Naive thymus-derived CD4-positive, alpha-beta T cell (primary cell): Measurements from ENCODE around the gene TAF9B. TPM values are rescaled to one million over a fixed set of nuclear protein-coding genes. Genes with fewer than 3 reads are reported as not detected.

Experiments used
- ATAC-seq: fragments of 150-1000 bp; cut with Tn5 transposase; 2 replicates; pipeline ENCODE4 v1.10.0; 2021; ENCODE audit warnings: mild to moderate bottlenecking, moderate library complexity
- CTCF ChIA-PET: fragments of 350-600 bp; sonication (Branson Sonifier 250); formaldehyde crosslinking; loops from one replicate; lab custom pipeline; 2021; ENCODE audit warnings: antibody characterized with exemption; lab: Charles Lee
- POLR2A ChIA-PET: fragments of 350-600 bp; sonication (Branson Sonifier 250); formaldehyde crosslinking; loops from one replicate; lab custom pipeline; 2021; ENCODE audit warnings: antibody characterized with exemption, inconsistent platforms; lab: Charles Lee
- DNase-seq, 9 donors: peaks; one replicate each; pipeline versions ENCODE4 v3.0.0 to v3.0.0-alpha.2; 2020 to 2022; ENCODE audit warnings: mixed read lengths in 1 of 9
- H3K27ac ChIP-seq: one replicate; pipeline ENCODE4 v1.7.0; 2013; ENCODE audit warnings: mild to moderate bottlenecking, low read depth, low read length, moderate library complexity
- H3K27me3 ChIP-seq, 2 donors: one replicate each; pipeline ENCODE4 v1.7.0; 2013; ENCODE audit warnings: low read length in 2 of 2, mild to moderate bottlenecking in 2 of 2, moderate library complexity in 2 of 2; ENCODE audit not compliant: control insufficient read depth in 2 of 2, insufficient read depth in 2 of 2
- H3K36me3 ChIP-seq, 3 experiments: 1 replicate in 2 of 3; 2 replicates in 1 of 3; pipeline ENCODE4 v1.7.0; 2013; ENCODE audit warnings: low read length in 3 of 3, mild to moderate bottlenecking in 3 of 3, moderate library complexity in 1 of 3; ENCODE audit not compliant: insufficient read depth in 3 of 3, control insufficient read depth in 2 of 3
- H3K4me1 ChIP-seq, 2 donors: one replicate each; pipeline ENCODE4 v1.7.0; 2013; ENCODE audit warnings: low read length in 2 of 2, mild to moderate bottlenecking in 2 of 2, moderate library complexity in 1 of 2; ENCODE audit not compliant: control insufficient read depth in 2 of 2, insufficient read depth in 2 of 2
- H3K4me3 ChIP-seq: 2 replicates; pipeline ENCODE4 v1.7.0; 2013; ENCODE audit warnings: mild to moderate bottlenecking, low read length
- H3K9me3 ChIP-seq, 3 experiments: 1 replicate in 2 of 3; 2 replicates in 1 of 3; pipeline ENCODE4 v1.7.0; 2013; ENCODE audit warnings: low read length in 3 of 3; ENCODE audit not compliant: control insufficient read depth in 2 of 3
- H3K27ac Mint-ChIP-seq, 9 donors: one replicate each; pipeline ENCODE4 v1.8.0; 2020 to 2022; ENCODE audit warnings: mixed read lengths in 9 of 9, mild to moderate bottlenecking in 8 of 9, moderate library complexity in 5 of 9, inconsistent platforms in 2 of 9
- H3K27me3 Mint-ChIP-seq, 5 donors: one replicate each; pipeline ENCODE4 v1.8.0; 2021 to 2022; ENCODE audit warnings: mixed read lengths in 5 of 5, mild to moderate bottlenecking in 1 of 5
- H3K36me3 Mint-ChIP-seq, 5 donors: one replicate each; pipeline ENCODE4 v1.8.0; 2020 to 2022; ENCODE audit warnings: mixed read lengths in 5 of 5, mild to moderate bottlenecking in 3 of 5, inconsistent platforms in 1 of 5
- H3K4me1 Mint-ChIP-seq, 7 donors: one replicate each; pipeline ENCODE4 v1.8.0; 2020 to 2022; ENCODE audit warnings: mixed read lengths in 7 of 7, mild to moderate bottlenecking in 3 of 7, inconsistent platforms in 1 of 7
- H3K4me3 Mint-ChIP-seq, 10 donors: one replicate each; pipeline ENCODE4 v1.8.0; 2020 to 2022; ENCODE audit warnings: mild to moderate bottlenecking in 10 of 10, mixed read lengths in 10 of 10, moderate library complexity in 6 of 10, inconsistent platforms in 2 of 10
- H3K9me3 Mint-ChIP-seq, 11 donors: one replicate each; pipeline ENCODE4 v1.8.0; 2020 to 2022; ENCODE audit warnings: mixed read lengths in 11 of 11, mild to moderate bottlenecking in 4 of 11, inconsistent platforms in 1 of 11, moderate library complexity in 1 of 11
- intact Hi-C, 2 donors: fragments of 100-400 bp; cut with micrococcal nuclease; formaldehyde crosslinking; loops; one replicate each; pipeline ENCODE4 v1.15.1; 2023
- polyA plus RNA-seq, 2 donors: library from polyadenylated mRNA; unstranded; fragments of 300-500 nt; fragmentation: Illumina TruSeq; gene quantifications; one replicate each; pipeline ENCODE4 v1.2.3, GENCODE V29; 2021
- total RNA-seq, 6 experiments: library from RNA in 5 of 6; stranded (reverse) in 5 of 6; gene quantifications; 1 replicate in 5 of 6; 2 replicates in 1 of 6; pipeline ENCODE4 v1.2.3 and lab custom pipeline; 2021 to 2026

Gene TAF9B
- total and polyA plus RNA-seq, 7 experiments from 2014 or later, result 10.4 to 29.3 (median 19.4) TPM

GRCh38 chrX:78123190-78123589, 16.3 kb downstream of the TAF9B start:
- H3K4me3 Mint-ChIP-seq, result no peak overlapping the region
- Histone ChIP-seq H3K36me3 (peaks cover 8 to 72% (median 14%) of the 10 kb centered on the region in 3 experiments), H3K4me1 (peaks cover 0 to 4% of the 10 kb centered on the region in 2 donors), H3K4me3 (no peak overlapping the region), H3K27me3 (no peaks in the 10 kb centered on the region), H3K27ac (no peak overlapping the region), H3K9me3 (no peaks in the 10 kb centered on the region)
- peak overlapping the region; percentile 13 to 72 (median 58) for H3K27ac Mint-ChIP-seq
- peaks cover 9 to 40% (median 25%) of the 10 kb centered on the region in 7 donors for H3K4me1 Mint-ChIP-seq
- POLR2A ChIA-PET, result no interaction called here
- H3K36me3 Mint-ChIP-seq, result peaks cover 0 to 35% (median 19%) of the 10 kb centered on the region in 5 donors
- ATAC-seq, result no peak
- H3K9me3 Mint-ChIP-seq, result no peaks in the 10 kb centered on the region
- H3K27me3 Mint-ChIP-seq, result no peaks in the 10 kb centered on the region
- CTCF ChIA-PET, result no interaction called here
- DNase-seq, result no peak
- intact Hi-C loops, result loop anchor here in 1 of 2 donors (10.0 kb wide), 1 partner anchor 1292 kb away; no protein-coding TSS in a partner anchor

GRCh38 chrX:78119521-78120227, 19.8 kb downstream of the TAF9B start:
- H3K27me3 ChIP-seq, result no peaks in the 10 kb centered on the region
- DNase-seq (no peak), ATAC-seq (peak; percentile 45)
- H3K4me3 ChIP-seq, result no peak overlapping the region
- Mint-ChIP-seq H3K36me3 (peaks cover 7 to 54% (median 24%) of the 10 kb centered on the region in 5 donors), H3K27me3 (no peaks in the 10 kb centered on the region), H3K27ac (peak overlapping the region in 6 of 9 donors; percentile 11 to 84 (median 28)), H3K9me3 (no peaks in the 10 kb centered on the region), H3K4me1 (peaks cover 26 to 70% (median 56%) of the 10 kb centered on the region in 7 donors), H3K4me3 (peak overlapping the region in 1 of 10 donors; percentile 12)
- H3K4me1 ChIP-seq, result peaks cover 0 to 25% of the 10 kb centered on the region in 2 donors
- H3K9me3 ChIP-seq, result no peaks in the 10 kb centered on the region
- ChIA-PET POLR2A (no interaction called here), CTCF (interaction anchor here (1.0 kb wide), 1 partner anchor 12 kb away, joined by 5 read pairs; no protein-coding TSS in a partner anchor)
- peaks cover 18 to 71% (median 31%) of the 10 kb centered on the region in 3 experiments for H3K36me3 ChIP-seq
- intact Hi-C loops, result loop anchor here in 1 of 2 donors (2.0 to 10.0 kb wide), 2 partner anchors 15 to 1295 kb away; partner anchors contain the start of gene PGK1
- H3K27ac ChIP-seq, result peak overlapping the region; percentile 27

DNA sequence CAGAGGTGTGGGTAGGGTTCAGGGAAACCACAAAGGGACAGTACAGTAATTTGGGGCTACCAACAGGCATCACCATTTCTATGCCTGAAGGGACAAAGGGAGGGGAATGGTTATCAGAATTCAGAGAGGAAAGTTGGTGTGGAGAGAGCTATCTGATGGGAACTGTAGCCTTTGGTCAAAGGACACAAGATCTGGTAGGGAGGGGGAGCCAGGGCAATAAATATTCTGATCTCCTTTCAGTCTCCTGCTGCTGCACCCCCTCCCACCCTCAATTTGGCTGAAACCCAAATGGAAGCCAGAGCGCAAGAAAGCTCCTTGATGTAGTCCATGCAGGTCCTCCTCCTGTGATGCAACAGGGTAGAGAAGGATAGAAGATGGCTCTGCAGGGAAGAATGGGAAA, 20.8 kb downstream of the TAF9B start:
- Histone ChIP-seq H3K9me3 (no peaks in the 10 kb centered on the region), H3K27me3 (no peaks in the 10 kb centered on the region), H3K36me3 (peaks cover 18 to 77% (median 31%) of the 10 kb centered on the region in 3 experiments), H3K27ac (no peak overlapping the region), H3K4me1 (peaks cover 0 to 25% of the 10 kb centered on the region in 2 donors), H3K4me3 (no peak overlapping the region)
- peaks cover 26 to 71% (median 59%) of the 10 kb centered on the region in 7 donors for H3K4me1 Mint-ChIP-seq
- ChIA-PET CTCF (no interaction called here), POLR2A (no interaction called here)
- DNase-seq (no peak), ATAC-seq (no peak)
- H3K36me3 Mint-ChIP-seq, result peaks cover 7 to 51% (median 24%) of the 10 kb centered on the region in 5 donors
- peak overlapping the region in 1 of 10 donors; percentile 47 for H3K4me3 Mint-ChIP-seq
- intact Hi-C loops, result no loop called here
- peak overlapping the region in 7 of 9 donors; percentile 11 to 72 (median 39) for H3K27ac Mint-ChIP-seq
- no peaks in the 10 kb centered on the region for H3K9me3 Mint-ChIP-seq
- no peaks in the 10 kb centered on the region for H3K27me3 Mint-ChIP-seq

GRCh38 chrX:78116766-78117165, 22.7 kb downstream of the TAF9B start:
- ChIA-PET POLR2A (interaction anchor here (2.0 kb wide), 1 partner anchor 12 kb away, joined by 8 read pairs; the partner anchor contains the start of gene PGK1), CTCF (interaction anchor here (1.2 kb wide), 1 partner anchor 218 kb away, joined by 3 read pairs; the partner anchor contains the start of gene COX7B)
- H3K9me3 ChIP-seq, result no peaks in the 10 kb centered on the region
- peak overlapping the region; percentile 29 for H3K27ac ChIP-seq
- H3K4me1 ChIP-seq, result peaks cover 2 to 25% of the 10 kb centered on the region in 2 donors
- Mint-ChIP-seq H3K4me1 (peaks cover 20 to 84% (median 64%) of the 10 kb centered on the region in 7 donors), H3K9me3 (no peaks in the 10 kb centered on the region), H3K27me3 (no peaks in the 10 kb centered on the region), H3K4me3 (peak overlapping the region in 5 of 10 donors; percentile 11 to 61 (median 46)), H3K27ac (peak overlapping the region; percentile 3 to 92 (median 68)), H3K36me3 (peaks cover 7 to 50% (median 15%) of the 10 kb centered on the region in 5 donors)
- intact Hi-C loops, result no loop called here
- H3K27me3 ChIP-seq, result no peaks in the 10 kb centered on the region
- ATAC-seq (no peak), DNase-seq (no peak)
- peaks cover 16 to 73% (median 31%) of the 10 kb centered on the region in 3 experiments for H3K36me3 ChIP-seq
- no peak overlapping the region for H3K4me3 ChIP-seq

- Mint-ChIP-seq H3K4me3 (peak overlapping the region in 7 of 10 donors; percentile 11 to 61 (median 25)), H3K9me3 (no peaks in the 10 kb centered on the region), H3K4me1 (peaks cover 20 to 86% (median 66%) of the 10 kb centered on the region in 7 donors), H3K36me3 (peaks cover 8 to 51% (median 16%) of the 10 kb centered on the region in 5 donors), H3K27me3 (no peaks in the 10 kb centered on the region), H3K27ac (peak overlapping the region; percentile 3 to 92 (median 68))
- H3K36me3 ChIP-seq, result peaks cover 14 to 70% (median 32%) of the 10 kb centered on the region in 3 experiments
- ATAC-seq (no peak), DNase-seq (no peak)
- intact Hi-C loops, result no loop called here
- peaks cover 2 to 25% of the 10 kb centered on the region in 2 donors for H3K4me1 ChIP-seq
- peak overlapping the region; percentile 29 for H3K27ac ChIP-seq
- ChIA-PET CTCF (interaction anchor here (1.2 kb wide), 1 partner anchor 217 kb away, joined by 3 read pairs; the partner anchor contains the start of gene COX7B), POLR2A (interaction anchor here (1.1 to 2.0 kb wide), 2 partner anchors 12 to 21 kb away, joined by 3 to 8 read pairs; partner anchors contain the start of gene PGK1)
- no peaks in the 10 kb centered on the region for H3K9me3 ChIP-seq
- H3K27me3 ChIP-seq, result no peaks in the 10 kb centered on the region
- no peak overlapping the region for H3K4me3 ChIP-seq
Measured at GRCh38 chrX:78116365-78116764, 23.1 kb downstream of the TAF9B start.

GRCh38 chrX:78111140-78111931, 28.1 kb downstream of the TAF9B start:
- ChIA-PET CTCF (no interaction called here), POLR2A (no interaction called here)
- intact Hi-C loops, result no loop called here
- no peak for DNase-seq
- no peaks in the 10 kb centered on the region for H3K27me3 ChIP-seq
- Mint-ChIP-seq H3K4me1 (peaks cover 22 to 86% (median 73%) of the 10 kb centered on the region in 7 donors), H3K4me3 (peak overlapping the region in 3 of 10 donors; percentile 8 to 80 (median 39)), H3K36me3 (peaks cover 0 to 51% (median 5%) of the 10 kb centered on the region in 5 donors), H3K27ac (peak overlapping the region in 2 of 9 donors; percentile 42 to 50), H3K27me3 (no peaks in the 10 kb centered on the region), H3K9me3 (peaks cover 0 to 2% (median 0%) of the 10 kb centered on the region in 11 donors)
- ATAC-seq, result no peak
- no peaks in the 10 kb centered on the region for H3K9me3 ChIP-seq
- no peak overlapping the region for H3K4me3 ChIP-seq
- H3K27ac ChIP-seq, result no peak overlapping the region
- peaks cover 8 to 30% (median 30%) of the 10 kb centered on the region in 3 experiments for H3K36me3 ChIP-seq
- H3K4me1 ChIP-seq, result peaks cover 21 to 31% of the 10 kb centered on the region in 2 donors
